Osteoblast (primary cell): Measurements from ENCODE around the gene PAX2. TPM values are rescaled to one million over a fixed set of nuclear protein-coding genes. Genes with fewer than 3 reads are reported as not detected.

Source experiments
- DNase-seq: peaks from one replicate; pipeline ENCODE4 v3.0.0; 2011; ENCODE audit warnings: low spot score, mixed read lengths; ENCODE audit not compliant: insufficient read length; ENCODE audit errors: missing footprints
- H2AFZ ChIP-seq: 2 replicates; pipeline ENCODE4 v1.6.0; 2011; ENCODE audit warnings: mild to moderate bottlenecking, low read length
- H3K27ac ChIP-seq: 2 replicates; pipeline ENCODE4 v1.5.1; 2011; ENCODE audit warnings: mild to moderate bottlenecking, low read depth, low read length, moderate library complexity
- H3K27me3 ChIP-seq: 2 replicates; pipeline ENCODE4 v1.6.0; 2012; ENCODE audit warnings: mild to moderate bottlenecking, control low read depth, inconsistent platforms, low read length, moderate library complexity; ENCODE audit not compliant: insufficient read depth
- H3K36me3 ChIP-seq: 2 replicates; pipeline ENCODE4 v1.5.1; 2011; ENCODE audit warnings: mild to moderate bottlenecking, low read length, control low read depth, moderate library complexity; ENCODE audit not compliant: insufficient read depth
- H3K4me1 ChIP-seq: 2 replicates; pipeline ENCODE4 v1.5.1; 2011; ENCODE audit warnings: mild to moderate bottlenecking, low read length, control low read depth, moderate library complexity; ENCODE audit not compliant: insufficient read depth
- H3K4me2 ChIP-seq: 2 replicates; pipeline ENCODE4 v1.6.0; 2011; ENCODE audit warnings: mild to moderate bottlenecking, low read length; ENCODE audit not compliant: insufficient read depth
- H3K4me3 ChIP-seq: fragments of 200-600 bp; sonication (generic); 3 replicates; pipeline ENCODE4 v1.5.1; 2012; ENCODE audit warnings: mild to moderate bottlenecking, low read length, inconsistent platforms; ENCODE audit not compliant: insufficient read depth
- H3K79me2 ChIP-seq: 2 replicates; pipeline ENCODE4 v1.6.0; 2012; ENCODE audit warnings: mild to moderate bottlenecking, low read length, control low read depth, inconsistent platforms; ENCODE audit not compliant: insufficient read depth
- H3K9me3 ChIP-seq: 2 replicates; pipeline ENCODE4 v1.5.1; 2011; ENCODE audit warnings: low read depth, low read length, control low read depth
- H4K20me1 ChIP-seq: 2 replicates; pipeline ENCODE4 v1.6.0; 2012; ENCODE audit warnings: mild to moderate bottlenecking, low read length, control low read depth; ENCODE audit not compliant: insufficient read depth
- total RNA-seq: library from RNA; depleted of rRNA; stranded (reverse); fragments of >200 nt; gene quantifications from 2 replicates; pipeline ENCODE4 v1.2.3, GENCODE V29; 2012
- TF ChIP-seq, protein P1 (sequence below): IDR thresholded peaks from 2 replicates; pipeline ENCODE4 v1.5.1; 2011; ENCODE audit warnings: mild to moderate bottlenecking, low read depth, low read length, moderate library complexity; ENCODE audit errors: extremely low read depth

The PAX2 gene
- total RNA-seq, 1 donor, result not detected

DNA sequence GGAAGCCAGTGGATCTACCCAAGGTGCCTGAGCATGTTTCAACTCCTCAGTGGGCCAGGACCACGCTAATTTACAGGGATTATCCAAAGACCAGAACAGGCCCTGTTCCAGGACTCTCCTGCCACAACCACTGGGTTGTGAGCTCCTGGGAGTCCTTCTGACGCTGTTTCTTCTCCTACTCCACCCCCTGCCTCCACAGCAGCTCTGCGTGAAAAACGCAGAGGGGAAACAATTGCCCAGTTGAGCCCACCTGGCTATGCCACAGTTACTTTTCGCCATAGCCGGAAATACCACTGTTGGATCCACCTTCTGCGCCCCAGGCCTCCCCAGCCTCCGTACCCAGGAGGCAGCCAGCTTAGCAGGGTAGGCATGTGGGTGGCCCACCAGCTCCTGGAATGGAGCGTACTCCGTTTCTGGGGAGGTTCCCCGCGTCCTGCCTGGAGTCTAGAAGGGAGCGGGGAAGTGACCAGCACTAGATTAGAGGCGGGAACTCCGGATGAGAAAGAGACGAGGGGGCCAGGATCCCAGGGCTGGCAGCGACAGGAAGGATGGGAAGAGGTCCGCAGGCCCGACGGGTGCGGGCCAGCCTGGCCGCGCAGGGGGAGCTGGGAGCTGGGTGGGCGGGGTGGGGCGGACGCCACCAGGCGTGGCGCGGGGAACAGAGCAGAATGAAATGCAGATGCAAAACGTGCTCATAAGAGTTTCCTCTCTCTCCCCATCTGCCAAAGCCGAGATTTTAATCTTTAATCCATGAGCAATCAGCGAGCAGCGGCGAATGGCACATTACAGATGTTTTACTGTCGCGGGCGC lies 32.1 kb upstream of the PAX2 start:
- no peaks in the 10 kb centered on the region for H4K20me1 ChIP-seq
- H3K27me3 ChIP-seq, result peaks cover 96% of the 10 kb centered on the region
- no peaks in the 10 kb centered on the region for H3K9me3 ChIP-seq
- TF ChIP-seq, protein P1, sequence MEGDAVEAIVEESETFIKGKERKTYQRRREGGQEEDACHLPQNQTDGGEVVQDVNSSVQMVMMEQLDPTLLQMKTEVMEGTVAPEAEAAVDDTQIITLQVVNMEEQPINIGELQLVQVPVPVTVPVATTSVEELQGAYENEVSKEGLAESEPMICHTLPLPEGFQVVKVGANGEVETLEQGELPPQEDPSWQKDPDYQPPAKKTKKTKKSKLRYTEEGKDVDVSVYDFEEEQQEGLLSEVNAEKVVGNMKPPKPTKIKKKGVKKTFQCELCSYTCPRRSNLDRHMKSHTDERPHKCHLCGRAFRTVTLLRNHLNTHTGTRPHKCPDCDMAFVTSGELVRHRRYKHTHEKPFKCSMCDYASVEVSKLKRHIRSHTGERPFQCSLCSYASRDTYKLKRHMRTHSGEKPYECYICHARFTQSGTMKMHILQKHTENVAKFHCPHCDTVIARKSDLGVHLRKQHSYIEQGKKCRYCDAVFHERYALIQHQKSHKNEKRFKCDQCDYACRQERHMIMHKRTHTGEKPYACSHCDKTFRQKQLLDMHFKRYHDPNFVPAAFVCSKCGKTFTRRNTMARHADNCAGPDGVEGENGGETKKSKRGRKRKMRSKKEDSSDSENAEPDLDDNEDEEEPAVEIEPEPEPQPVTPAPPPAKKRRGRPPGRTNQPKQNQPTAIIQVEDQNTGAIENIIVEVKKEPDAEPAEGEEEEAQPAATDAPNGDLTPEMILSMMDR, result no peak
- no peak overlapping the region for H2AFZ ChIP-seq
- no peak overlapping the region for H3K4me2 ChIP-seq
- no peak overlapping the region for H3K27ac ChIP-seq
- no peaks in the 10 kb centered on the region for H3K4me1 ChIP-seq
- no peaks in the 10 kb centered on the region for H3K36me3 ChIP-seq
- H3K4me3 ChIP-seq, result no peak overlapping the region
- DNase-seq, result peak; percentile 75
- no peaks in the 10 kb centered on the region for H3K79me2 ChIP-seq

DNA sequence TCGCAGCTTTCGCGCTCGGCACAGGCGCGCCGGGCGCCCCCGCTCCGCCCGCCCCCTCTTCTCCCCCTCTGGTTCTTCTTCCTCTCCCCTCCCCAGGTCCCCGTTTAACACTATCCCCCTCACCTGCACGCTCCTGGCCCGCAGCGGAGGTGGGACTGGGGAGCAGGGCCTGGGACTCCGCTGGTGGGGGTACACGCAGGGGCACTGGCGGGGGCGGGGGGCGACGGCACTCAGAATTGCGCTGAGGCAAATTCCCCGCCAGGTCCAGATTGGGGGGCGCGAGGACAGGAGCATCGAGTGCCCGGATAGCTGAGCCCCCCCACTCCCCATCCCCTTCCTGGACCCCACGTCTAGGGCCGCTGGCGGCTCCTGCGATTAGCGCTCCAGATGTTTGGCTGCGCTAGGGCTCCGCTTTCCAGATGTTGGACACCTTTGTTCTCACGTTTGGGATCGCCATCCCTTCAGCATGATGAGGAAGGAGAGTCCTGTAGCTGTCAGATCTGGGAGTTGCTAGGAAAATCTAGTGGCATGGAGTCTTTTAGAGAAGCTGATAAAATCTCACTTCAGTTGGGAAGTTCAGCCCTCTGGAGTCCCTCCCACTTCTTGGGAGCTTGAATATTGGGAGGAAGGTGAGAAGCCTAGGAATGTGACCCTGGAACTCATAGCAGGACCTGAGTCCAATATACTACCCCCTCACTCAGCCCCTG lies 31.4 kb upstream of the PAX2 start:
- Histone ChIP-seq H3K27ac (no peak overlapping the region), H4K20me1 (no peaks in the 10 kb centered on the region), H3K4me3 (no peak overlapping the region), H3K4me1 (no peaks in the 10 kb centered on the region), H3K9me3 (no peaks in the 10 kb centered on the region), H3K79me2 (no peaks in the 10 kb centered on the region), H3K4me2 (no peak overlapping the region), H3K36me3 (no peaks in the 10 kb centered on the region), H3K27me3 (peaks cover 99% of the 10 kb centered on the region), H2AFZ (no peak overlapping the region)
- TF ChIP-seq, protein P1, result no peak
- DNase-seq, result peak; percentile 52

DNA sequence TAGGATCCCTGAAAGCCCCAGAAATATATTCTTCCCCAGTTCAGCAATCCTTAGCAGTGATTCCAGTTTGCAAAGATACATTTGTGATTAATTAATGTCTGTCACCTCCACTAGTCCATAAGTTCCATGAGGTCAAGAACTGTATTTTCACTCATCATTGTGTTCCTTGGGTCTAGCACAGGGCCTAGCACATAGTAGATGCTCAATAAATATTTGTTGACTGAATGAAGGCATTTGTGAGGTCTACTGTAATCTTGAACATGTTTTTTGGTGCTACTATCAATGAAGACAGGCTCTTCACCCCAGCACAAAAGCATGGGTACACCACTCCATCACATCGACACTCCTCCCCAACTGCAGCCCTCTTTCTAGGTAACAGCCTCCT lies 30.8 kb upstream of the PAX2 start:
- DNase-seq, result no peak
- Histone ChIP-seq H3K27me3 (peaks cover 97% of the 10 kb centered on the region), H3K27ac (no peak overlapping the region)

DNA sequence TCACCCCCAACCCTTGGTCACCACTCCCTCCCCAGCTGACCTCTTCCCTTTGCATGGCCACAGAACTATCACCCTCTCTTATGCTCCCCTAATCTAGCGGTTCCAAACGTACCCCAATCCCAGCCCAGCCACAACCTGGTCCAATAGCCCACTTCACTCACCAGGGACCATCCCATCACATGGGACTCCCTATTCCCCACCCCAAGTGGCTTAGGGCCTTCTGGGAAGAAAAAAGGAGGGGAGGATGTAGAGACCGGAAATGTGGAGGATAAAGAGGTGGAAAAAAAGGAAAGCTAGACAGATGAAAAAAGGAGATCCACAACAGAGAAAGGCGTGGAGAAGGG lies 30.3 kb upstream of the PAX2 start:
- H3K4me1 ChIP-seq, result no peaks in the 10 kb centered on the region
- no peaks in the 10 kb centered on the region for H3K79me2 ChIP-seq
- no peak overlapping the region for H3K4me3 ChIP-seq
- no peaks in the 10 kb centered on the region for H3K9me3 ChIP-seq
- TF ChIP-seq, protein P1, result no peak
- no peak overlapping the region for H3K4me2 ChIP-seq
- H4K20me1 ChIP-seq, result no peaks in the 10 kb centered on the region
- H3K27ac ChIP-seq, result no peak overlapping the region
- H3K36me3 ChIP-seq, result no peaks in the 10 kb centered on the region
- H3K27me3 ChIP-seq, result peaks cover 96% of the 10 kb centered on the region
- no peak for DNase-seq
- H2AFZ ChIP-seq, result no peak overlapping the region

More for the DNA sequence above, 30.8 kb upstream of the PAX2 start:
- H3K79me2 ChIP-seq, result no peaks in the 10 kb centered on the region
- no peaks in the 10 kb centered on the region for H4K20me1 ChIP-seq
- no peaks in the 10 kb centered on the region for H3K4me1 ChIP-seq
- TF ChIP-seq, protein P1, result no peak
- no peak overlapping the region for H3K4me3 ChIP-seq
- H2AFZ ChIP-seq, result no peak overlapping the region
- no peaks in the 10 kb centered on the region for H3K9me3 ChIP-seq
- H3K4me2 ChIP-seq, result no peak overlapping the region
- no peaks in the 10 kb centered on the region for H3K36me3 ChIP-seq
